RKO (cell line): ENCODE data around the gene ARHGAP20.
"Not testable (repeated sequence)": the region's sequence is repeated elsewhere in the genome, so short reads cannot be mapped to it uniquely, and the experiment has no call there.

ENCODE experiments used
- DNase-seq: peaks from one replicate; pipeline ENCODE4 v3.0.0-alpha.2; 2016; ENCODE audit warnings: low spot score

ARHGAP20 gene

DNA sequence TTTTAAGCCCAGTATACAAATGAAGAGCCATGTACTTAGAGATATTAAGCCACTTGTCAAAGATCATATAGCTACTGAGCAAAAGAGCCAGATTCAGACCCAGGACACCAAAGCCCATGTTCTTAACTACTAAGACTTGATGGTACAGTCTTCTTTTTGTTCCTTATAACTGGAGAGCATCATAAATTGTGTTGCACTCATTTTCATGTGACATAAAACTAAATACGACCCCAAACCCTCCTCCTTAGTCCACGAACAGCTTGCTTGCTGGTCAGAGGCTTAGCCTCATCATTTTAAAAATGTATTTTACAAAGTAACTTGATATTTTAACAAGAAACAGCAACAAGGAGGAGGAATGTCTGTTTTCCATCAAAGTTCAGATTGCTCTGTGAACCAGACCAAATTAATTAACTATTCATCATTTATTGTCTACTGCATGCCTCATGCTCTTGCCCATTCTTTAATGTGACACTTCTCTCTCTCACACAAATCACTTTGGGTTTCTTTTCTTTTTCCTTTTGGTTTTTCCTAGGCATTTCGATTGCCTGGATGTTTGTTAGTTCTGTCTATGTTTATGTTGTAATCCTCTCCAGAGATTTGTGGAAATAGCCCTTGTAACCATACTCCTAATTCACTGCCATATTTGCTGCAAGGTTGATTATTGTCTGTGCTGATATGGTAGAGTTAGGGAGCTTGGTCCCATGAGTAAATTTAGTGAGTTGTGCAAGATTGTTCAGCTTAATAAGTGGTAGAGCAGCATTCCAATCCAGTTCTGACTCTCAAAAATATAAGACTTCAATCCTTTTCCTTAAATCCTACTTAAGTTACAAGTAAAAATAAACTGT lies 8.4 kb upstream of the ARHGAP20 start:
- no peak for DNase-seq

DNA sequence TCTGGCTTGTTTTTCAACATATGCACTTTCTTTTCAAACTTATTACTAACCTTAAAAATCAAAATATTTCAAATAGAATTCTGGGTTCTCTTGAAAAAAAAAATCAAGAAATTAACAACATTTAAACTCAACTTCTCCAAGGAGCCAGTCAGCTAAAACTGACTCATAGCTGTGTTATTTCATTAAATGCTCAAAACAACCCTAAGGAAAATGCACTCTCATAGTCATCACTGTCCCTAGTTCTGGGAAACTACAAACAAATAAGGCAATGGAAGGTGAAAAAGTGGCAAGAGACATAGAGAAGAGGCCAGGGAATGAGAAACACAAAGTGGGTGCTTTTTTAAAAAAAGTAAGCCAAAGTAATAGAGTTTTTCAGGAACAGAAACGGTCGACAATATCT lies 4.1 kb upstream of the ARHGAP20 start:
- no peak for DNase-seq

DNA sequence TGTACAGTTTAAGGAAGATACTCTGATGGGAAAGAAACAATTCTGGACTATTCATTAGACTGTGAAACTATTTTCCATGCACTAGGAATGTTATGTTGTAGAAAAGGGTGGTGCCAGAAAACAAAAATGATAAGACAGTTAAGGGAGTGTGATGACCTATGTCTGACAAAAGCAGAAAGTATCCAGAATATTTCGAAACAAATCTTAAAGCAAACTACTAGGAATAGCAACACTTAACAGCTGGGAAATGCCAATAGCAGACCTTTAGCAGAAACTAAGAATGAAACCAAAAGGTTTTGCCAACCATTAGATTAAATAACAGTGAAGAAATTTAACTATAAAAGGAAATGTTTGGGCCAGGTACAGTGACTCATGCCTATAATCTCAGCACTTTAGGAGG lies 3.3 kb upstream of the ARHGAP20 start:
- no peak for DNase-seq

DNA sequence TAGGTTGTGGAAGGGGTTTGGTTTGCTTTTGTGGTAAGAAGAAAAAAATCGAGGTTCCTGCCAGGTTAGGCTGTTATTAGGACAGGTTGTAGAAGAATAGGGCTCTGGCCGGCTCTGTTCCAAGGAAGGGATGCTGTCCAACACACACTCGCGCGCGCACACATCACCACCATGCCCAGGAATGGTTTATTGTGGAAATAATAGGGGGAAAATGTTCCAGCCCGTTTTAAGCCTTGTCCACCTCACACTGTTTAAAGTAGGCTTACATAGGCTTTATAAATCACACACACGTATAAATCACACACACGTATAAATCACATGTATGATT lies 1.2 kb upstream of the ARHGAP20 start:
- DNase-seq = no peak

DNA sequence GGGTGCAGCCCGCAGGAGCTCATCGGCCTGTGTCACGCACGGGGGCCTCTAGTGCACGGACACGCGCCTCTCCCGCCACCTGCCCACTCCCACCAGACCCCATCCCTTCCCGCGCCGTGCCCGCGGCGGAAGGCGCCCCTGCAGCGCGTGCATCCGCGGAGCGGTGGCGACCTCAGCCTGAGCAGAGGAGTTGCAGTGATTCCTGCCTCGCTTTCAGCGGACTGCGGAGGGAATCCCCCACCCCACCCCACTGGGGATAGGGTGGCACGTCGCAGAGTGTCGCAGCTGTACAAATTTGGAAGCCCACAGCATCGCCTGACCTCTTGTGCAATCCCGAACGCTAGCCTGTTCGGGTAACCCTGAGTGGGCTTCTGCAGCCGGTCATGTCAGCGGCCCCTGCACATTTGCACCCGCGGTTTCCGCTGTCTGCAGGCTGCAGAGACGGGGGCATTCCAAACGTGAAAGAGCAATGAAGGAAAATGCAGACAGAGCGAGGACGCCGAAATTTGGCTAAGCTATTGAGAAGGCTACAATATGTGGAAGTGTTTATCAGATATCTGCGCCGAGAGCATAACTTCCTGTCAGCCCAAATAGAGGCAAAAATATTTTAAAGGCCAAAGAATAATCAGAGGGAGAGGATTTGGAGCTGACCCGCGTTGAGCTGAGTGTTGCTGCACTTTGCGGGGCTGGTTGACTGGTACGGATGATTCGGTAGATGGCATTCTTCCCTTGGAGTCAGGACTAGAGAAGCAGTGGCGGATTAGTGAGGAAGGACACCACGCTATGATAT lies 617 bp upstream of the ARHGAP20 start:
- DNase-seq = no peak

DNA sequence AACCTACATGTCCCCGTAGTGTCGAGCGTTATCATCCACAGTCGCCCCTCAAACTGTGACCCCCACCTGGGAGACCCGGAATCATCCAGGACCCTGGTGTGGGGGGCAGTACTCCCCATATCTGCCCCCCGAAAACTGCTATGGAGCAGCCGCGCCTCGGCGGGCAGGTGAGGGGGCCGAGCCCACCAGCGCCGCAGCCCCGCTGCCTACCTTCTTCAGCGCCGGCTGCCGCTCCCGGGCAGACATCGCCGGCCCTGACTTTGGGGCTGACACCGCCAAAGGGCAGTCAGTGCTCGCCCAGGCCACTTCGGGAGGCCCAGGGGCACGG lies 825 bp downstream of the ARHGAP20 start:
- no peak for DNase-seq

DNA sequence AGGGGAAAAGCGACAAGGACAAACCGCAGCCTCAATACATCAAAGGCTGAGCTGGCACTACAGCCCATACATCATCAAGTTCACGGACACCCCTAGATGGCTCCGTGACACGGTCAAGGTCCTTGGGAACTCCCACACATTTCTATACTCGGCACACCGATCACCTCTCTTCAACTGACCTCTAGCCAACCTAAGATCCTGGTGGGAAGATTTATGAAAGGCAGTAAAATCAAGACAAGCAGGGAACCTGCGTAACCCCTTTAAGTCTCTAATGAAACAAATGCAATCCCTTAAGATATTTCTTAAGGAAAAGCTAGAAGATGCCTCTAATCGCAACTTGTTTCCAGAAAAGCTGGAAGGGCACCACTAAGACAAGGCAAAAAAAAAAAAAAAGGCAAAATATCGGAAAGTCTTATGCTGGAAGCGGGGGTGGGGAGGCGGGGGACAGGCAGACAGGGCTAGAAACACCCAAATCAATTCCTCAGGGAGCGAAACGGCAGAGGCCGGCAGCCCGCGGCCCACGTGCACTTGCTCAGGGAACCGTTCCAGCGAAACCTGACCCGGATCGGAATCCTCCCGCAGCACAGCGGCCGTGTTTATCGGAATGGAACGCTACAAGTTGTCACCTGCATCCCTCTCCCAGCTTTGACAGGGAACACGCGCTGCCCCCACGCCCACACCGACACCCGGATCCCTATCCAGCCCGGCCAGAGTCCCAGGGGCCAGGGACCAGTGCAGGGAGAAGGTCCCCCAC lies 1.4 kb downstream of the ARHGAP20 start:
- no peak for DNase-seq

DNA sequence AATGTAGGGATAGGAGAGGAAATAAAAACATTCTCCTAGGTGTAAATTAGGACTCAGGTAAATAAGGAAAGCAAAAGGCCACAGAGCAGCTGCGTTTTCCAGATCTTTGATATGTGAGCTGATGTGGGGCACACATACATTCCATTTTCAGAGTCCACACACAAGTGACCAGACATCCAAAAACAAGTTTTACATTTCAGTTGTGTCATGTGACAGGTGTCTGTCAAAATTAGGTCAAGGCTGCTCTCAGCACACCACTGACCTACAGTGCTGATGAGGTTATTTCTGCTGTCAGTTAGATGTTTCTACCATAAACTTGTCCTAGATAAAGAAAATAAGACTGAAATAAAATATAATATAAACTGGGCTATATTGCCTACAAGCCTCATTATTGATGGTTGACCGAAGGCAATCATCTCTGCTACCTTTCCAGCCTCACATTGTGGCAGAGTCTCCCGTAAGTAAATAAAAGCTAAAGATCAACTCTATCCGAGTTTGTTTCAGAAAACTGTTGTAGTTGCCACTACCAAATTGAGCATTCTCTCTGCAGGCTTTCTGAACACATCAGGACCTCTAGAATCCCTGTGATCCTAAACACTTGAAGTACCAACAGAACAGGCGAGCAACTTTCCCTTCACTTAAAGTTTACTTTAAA lies 7.9 kb downstream of the ARHGAP20 start:
- DNase-seq = no peak

DNA sequence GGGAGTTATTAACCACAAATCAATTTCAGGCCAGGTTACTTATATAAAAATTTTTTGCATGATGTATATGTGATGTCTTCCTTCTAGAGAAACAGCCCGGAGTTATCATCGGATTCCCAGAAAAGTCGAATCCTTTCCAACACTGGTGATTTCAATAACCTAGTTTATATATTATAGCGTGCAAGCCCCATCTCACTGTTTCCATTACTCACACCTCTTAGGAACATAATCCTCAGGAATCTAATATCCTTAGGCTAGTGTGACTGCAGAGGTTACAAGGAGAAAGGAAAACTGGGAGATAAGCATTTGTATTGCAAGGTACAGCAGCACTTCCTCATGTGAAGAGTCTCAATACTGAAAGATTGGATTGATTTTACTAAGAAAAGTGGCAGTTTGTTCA lies 20.3 kb downstream of the ARHGAP20 start:
- no peak for DNase-seq

DNA sequence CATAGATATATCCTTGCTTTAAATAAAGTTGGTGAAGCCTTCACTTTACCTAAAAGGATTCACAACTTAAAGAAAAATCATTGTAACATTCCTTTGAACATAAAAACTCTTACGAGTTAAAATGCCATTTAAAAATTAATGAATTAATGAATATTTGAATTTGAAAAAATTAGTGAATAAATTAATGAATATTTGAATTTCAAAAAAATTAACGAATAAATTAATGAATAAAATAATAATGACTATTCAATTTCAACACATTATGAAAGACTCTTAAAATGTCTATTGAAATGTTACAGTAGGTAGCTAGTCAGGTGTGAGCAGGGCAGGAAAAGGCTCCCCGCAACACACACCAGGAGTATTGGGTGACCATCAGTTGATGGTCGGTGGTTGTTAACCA lies 22.9 kb downstream of the ARHGAP20 start:
- no peak for DNase-seq

DNA sequence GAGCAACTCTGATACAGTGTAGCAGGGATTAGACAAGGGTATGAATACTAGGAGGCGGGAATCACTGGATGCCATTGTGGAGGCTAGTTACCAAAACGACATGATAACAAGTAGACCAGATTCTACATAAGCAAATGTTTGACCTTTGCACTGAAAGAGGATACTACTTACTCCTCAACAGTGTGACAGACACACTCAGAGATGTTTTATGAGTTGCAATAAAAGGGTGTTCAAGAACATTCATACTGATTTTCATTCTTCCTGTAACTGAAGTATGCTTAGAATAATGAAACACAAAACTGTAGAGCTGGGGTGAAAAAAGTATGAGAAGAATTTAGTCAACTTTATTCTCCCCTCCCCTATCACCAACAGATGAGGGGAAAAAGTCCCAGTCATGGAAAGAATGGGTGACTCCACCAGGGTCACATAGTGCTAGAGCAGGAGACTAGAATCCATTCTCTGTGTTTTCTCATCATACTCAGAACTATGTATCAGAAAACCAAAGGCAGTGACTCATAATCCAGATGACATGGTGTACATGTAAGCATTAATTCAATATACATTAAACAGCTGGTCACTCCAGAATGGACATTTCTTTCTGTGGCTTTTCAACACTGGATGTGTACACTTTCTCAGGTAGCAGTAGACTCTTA lies 32.8 kb downstream of the ARHGAP20 start:
- DNase-seq = peak; percentile 7

DNA sequence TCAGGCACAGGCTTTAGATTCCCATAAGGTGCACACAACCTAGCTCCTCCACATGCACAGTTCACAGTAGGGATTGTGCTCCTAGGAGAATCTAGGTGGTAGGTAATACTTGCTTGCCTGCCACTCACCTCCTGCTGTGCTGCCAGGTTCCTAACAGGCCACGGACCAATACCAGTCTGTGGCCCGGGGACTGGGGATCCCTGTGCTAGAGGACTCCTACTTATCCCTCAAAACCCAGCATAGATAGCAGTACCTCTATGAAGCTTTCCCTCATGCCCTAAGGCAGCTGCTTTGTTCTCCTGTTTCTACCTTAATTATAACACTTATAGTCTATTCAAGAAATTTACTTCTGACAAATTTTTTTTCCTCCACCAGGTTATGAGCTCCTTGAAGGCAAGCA lies 36.7 kb downstream of the ARHGAP20 start:
- no peak for DNase-seq

DNA sequence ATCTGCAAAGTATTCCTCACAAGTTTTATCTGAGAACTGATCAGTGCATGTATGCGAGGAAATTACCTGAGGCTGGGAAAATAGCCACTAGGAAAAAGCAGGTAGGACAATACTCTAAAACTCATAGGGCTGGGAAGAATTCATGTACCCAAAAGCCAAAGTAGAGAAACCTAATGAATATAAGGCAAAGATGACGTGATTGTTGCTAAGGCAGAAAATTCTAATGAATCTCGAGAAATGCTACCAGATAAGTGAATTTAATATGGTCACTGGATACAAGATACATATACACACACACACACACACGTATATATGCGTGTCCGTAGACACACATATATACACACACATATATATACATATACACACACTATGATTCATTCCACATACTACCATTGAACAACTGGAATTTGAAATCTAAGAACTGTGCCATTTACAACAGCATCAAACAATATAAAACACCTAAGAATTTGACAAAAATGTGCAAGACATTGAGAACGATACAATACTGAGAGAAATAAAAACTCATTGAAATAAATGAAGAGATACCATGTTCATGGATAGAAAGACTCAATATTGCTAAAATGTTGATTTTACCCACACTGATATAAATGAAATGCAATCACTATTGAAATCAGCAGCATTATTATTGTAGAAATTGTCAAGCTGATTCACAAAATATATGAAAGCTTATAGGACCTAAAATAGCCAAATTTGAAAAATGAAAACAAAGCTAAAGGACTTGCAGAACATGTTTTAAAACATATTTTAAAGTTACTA lies 46.4 kb downstream of the ARHGAP20 start:
- DNase-seq = no peak

DNA sequence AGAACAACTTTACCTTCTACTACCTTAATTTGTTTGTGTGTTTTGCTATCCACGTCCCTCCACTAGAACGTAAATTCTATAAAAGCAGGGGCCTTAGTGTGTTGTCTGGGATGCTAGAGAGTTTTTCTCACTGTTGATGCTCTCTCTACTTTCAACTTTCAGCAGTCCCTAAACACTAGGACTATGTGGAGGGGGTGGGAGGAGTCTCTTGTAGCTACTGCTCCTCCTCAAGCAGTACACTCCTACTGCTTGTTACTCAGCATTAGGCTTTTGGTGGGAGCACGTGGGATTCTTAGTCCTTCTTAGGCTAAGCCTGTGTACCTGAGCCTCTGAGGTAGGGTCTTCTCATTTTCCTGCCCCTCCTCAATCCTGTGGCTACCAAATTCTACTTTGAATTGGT lies 56.3 kb downstream of the ARHGAP20 start:
- DNase-seq = no peak

DNA sequence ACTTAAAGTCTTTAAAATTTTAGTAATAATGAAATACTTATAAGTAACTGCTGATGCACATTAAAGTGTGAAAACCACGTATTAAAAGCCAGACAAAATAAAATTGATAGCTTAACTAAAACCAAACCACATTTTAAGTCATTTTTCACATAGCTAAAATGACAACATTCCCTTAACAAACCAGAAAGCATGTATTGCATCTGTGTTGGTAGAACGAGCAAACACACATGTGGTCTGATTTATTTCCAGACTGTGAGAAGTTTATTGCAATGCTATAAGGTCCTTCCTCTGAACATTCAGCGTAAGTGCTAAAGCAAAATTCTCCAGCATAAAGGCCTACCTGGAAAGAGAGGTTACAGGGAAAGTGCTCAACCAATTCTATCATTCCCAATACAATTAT lies 57.8 kb downstream of the ARHGAP20 start:
- no peak for DNase-seq

DNA sequence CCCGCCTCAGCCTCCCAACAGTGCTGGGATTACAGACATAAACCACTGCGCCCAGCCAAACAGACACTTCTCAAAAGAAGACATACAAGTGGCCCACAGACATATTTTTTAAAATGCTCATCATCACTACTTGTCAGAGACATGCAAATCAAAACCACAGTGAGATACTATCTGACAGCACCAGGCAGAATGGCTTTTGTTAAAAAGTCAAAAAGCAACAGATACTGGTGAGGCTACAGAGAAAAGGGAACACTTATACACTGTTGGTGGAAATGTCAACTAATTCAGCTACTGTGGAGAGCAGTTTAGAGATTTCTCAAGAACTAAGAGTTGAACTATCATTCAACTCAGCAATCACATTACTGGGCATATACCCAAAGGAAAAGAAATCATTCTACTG lies 67.0 kb downstream of the ARHGAP20 start:
- DNase-seq = no peak

DNA sequence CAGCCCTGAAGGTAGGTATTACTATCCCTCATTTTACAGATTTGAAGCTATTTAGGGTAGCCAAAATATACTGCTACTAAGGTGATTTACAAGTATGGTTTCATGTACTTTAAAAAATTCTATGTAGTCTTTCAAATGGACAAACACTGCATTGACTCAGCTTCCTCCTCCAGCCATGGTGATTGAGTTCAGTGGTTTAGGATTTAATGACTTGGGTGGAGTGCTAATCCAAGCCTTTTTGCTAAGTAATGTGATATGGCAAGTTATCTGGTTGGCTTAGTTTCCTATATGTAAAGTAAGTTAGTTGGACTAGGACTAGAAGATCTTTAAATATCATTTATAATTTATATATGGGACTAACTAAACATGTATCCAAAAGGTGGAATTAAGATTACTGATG lies 77.9 kb downstream of the ARHGAP20 start:
- DNase-seq = no peak

DNA sequence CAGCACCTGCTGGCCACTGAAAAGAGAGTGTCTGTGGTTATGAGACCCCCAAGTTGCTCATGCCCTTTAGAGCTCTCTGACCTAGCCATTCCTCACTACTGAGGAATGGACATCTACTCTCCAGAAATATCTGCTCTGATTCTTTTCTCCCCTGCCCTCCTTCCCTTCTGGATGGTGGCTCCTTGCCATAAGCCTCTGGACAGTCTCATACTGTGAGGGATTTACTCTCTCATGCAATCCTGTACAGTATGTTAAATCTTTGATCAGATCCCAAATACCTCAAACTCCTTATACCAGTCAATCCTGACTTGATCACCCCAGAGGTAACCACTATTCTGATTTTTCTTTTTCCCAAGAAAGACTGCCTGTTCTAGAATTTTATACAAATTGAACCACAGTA lies 80.7 kb downstream of the ARHGAP20 start:
- no peak for DNase-seq

DNA sequence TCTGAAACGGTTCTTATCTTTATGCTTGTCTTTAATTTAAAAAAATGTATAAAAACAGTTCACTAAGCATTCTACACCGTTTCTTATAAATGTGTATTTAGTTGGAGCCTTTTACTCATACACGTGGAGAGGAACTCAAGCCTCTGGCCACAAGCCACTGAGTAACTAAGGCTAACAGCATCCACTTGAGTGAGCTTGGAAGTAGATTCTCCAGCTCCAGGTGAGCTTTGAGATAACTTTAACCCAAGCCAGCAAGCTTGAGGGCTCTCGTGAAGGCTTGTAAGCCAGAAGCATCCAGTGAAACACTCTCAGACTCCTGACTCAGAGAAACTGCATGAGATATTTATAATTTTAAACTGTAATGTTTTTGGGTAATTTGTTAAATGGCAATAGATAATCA lies 82.6 kb downstream of the ARHGAP20 start:
- DNase-seq = no peak

DNA sequence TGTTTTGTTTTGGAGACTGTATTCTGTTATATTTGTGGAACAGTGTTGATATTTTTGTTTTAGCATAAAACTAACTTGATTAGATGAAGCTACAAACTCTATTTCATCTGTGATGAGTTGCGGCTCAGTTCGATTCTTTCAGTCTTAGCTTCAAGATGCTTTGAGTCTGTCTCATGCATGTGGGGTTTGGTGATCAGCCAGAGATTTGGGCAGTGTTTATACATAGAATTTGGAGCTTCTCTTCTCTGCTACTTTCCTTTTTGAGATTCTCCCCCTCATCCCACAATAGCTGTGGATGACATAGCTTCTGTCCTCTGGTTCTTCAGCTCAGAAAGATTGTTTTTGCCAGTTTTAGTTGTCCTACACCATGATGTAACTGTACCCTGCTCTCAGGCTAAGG lies 90.4 kb downstream of the ARHGAP20 start:
- DNase-seq = no peak

DNA sequence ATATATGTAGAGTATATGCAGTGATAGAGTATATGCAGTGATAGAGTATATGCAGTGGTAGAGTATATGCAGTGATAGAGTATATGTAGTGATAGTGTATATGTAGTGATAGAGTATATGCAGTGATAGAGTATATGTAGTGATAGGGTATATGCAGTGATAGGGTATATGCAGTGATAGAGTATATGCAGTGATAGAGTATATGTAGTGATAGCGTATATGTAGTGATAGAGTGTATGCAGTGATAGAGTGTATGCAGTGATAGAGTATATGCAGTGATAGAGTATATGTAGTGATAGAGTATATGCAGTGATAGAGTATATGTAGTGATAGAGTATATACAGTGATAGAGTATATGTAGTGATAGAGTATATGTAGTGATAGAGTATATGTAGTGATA lies 92.9 kb downstream of the ARHGAP20 start:
- DNase-seq = not testable (repeated sequence)
